Mesendoderm (in vitro differentiated cells): ENCODE measurements around the gene RAP1GAP2. TPM values are rescaled to one million over a fixed set of nuclear protein-coding genes. Genes with fewer than 3 reads are reported as not detected.

Experiments
- DNase-seq: peaks from one replicate; pipeline ENCODE4 v3.0.0; 2013
- H2AK5ac ChIP-seq: 2 replicates; pipeline ENCODE4 v1.6.1; 2013; ENCODE audit warnings: low read length, inconsistent platforms
- H2BK120ac ChIP-seq: 2 replicates; pipeline ENCODE4 v1.6.1; 2013; ENCODE audit warnings: low read depth, mild to moderate bottlenecking, low read length, moderate library complexity, mixed read lengths
- H2BK15ac ChIP-seq: replicated peaks from 2 replicates; pipeline ENCODE4 v1.6.1; 2013; ENCODE audit warnings: low read depth, mild to moderate bottlenecking, moderate library complexity
- H2BK5ac ChIP-seq: 2 replicates; pipeline ENCODE4 v1.6.1; 2013; ENCODE audit warnings: low read length, inconsistent platforms
- H3K18ac ChIP-seq: 2 replicates; pipeline ENCODE4 v1.6.1; 2013; ENCODE audit warnings: mild to moderate bottlenecking, low read length, mixed read lengths
- H3K23ac ChIP-seq: one replicate; pipeline ENCODE4 v1.6.1; 2013; ENCODE audit warnings: low read length
- H3K27ac ChIP-seq: 2 replicates; pipeline ENCODE4 v1.5.1; 2013; ENCODE audit warnings: low read depth, mild to moderate bottlenecking, inconsistent platforms, low read length, moderate library complexity
- H3K27me3 ChIP-seq: 2 replicates; pipeline ENCODE4 v1.6.1; 2013; ENCODE audit warnings: low read length, control low read depth, mild to moderate bottlenecking, inconsistent platforms; ENCODE audit not compliant: insufficient read depth, poor library complexity
- H3K36me3 ChIP-seq: 2 replicates; pipeline ENCODE4 v1.6.1; 2013; ENCODE audit warnings: low read length, inconsistent platforms; ENCODE audit not compliant: control insufficient read depth, insufficient read depth
- H3K4ac ChIP-seq: one replicate; pipeline ENCODE4 v1.6.1; 2013; ENCODE audit warnings: low read depth, mild to moderate bottlenecking, low read length, moderate library complexity
- H3K4me1 ChIP-seq: 2 replicates; pipeline ENCODE4 v1.6.1; 2013; ENCODE audit warnings: low read depth, low read length, inconsistent platforms; ENCODE audit not compliant: control insufficient read depth
- H3K4me2 ChIP-seq: 2 replicates; pipeline ENCODE4 v1.6.1; 2013; ENCODE audit warnings: low read length
- H3K4me3 ChIP-seq: 2 replicates; pipeline ENCODE4 v1.5.1; 2013; ENCODE audit warnings: mild to moderate bottlenecking, low read length
- H3K56ac ChIP-seq: one replicate; pipeline ENCODE4 v1.6.1; 2013; ENCODE audit warnings: low read length
- H3K79me1 ChIP-seq: 2 replicates; pipeline ENCODE4 v1.6.1; 2013; ENCODE audit warnings: low read length, inconsistent platforms
- H3K79me2 ChIP-seq: 2 replicates; pipeline ENCODE4 v1.6.1; 2013; ENCODE audit warnings: mild to moderate bottlenecking, low read length; ENCODE audit not compliant: control insufficient read depth, insufficient read depth
- H3K9ac ChIP-seq: 2 replicates; pipeline ENCODE4 v1.6.1; 2013; ENCODE audit warnings: low read length, inconsistent platforms
- H4K5ac ChIP-seq: one replicate; pipeline ENCODE4 v1.6.1; 2013; ENCODE audit warnings: low read length
- H4K8ac ChIP-seq: one replicate; pipeline ENCODE4 v1.6.1; 2013; ENCODE audit warnings: low read depth, mild to moderate bottlenecking, control low read depth, low read length, moderate library complexity
- WGBS: extraction: QIAGEN DNeasy Blood & Tissue Kit; methylation state at CpG from one replicate; pipeline ENCODE4 v1.1.7; 2013; ENCODE audit warnings: low lambda C conversion rate, missing lambda C conversion rate; ENCODE audit not compliant: insufficient coverage; ENCODE audit errors: extremely low coverage; 5-methylcytosine and 5-hydroxymethylcytosine counted together
- polyA plus RNA-seq, 2 experiments: library from polyadenylated mRNA; stranded (reverse); fragments of 200-250 nt; gene quantifications; one replicate each; pipeline ENCODE4 v1.2.3, GENCODE V29; 2013

Gene RAP1GAP2
- 20.7 TPM for polyA plus RNA-seq (2013, experiment 1 of 2)
- polyA plus RNA-seq (2013, experiment 2 of 2) = 21.1 TPM

DNA sequence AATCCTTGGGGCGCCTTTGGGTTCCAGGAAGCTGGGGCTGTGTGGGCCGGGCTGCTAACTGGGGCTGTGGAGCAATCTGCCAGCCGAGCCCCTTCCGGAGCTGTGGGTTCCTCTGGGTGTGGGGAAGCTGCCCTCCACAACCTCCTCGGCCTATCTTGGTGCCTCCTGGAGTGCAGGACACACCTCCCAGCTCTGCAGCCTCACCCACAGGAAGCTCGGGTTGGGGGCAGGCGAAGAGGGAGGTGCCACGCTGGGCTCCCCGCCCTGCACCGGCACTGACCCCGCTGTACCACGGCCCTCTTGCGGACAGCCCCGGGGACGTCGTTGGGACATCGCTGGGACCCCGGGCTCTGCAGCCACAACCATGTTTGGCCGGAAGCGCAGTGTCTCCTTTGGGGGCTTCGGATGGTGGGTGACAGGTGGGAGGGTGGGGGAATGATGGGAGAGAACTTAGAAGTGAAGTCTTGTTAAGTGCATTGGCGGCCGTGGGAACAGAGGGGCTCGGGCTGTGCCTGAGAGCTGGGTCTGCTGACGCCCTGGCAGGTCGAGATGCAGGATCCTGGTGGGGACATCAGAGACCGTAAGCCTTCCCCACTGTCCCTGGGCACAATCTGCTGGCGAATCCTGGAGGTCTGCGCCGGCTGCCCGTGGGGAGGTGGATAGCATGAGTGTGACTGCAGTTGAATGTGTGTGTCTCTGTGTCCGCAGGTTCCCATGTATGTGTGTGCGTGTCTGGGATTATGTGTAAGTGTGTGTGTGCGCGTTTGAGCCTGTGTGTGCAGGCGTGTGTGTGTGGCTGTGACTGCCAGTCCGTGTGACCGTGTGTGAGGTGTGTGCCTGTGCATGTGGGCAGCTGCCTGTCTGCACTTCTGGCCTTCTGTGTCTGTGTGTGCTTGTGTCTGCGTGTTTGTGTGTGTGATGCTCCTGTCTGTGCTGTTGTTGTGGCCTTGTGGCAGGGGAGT, at the start of gene RAP1GAP2:
Gene RAP1GAP2 (plus strand): TSS at position 275 of the 962 bp plus-strand sequence. CDS start 90 bp downstream, at position 365.
- DNase-seq = no peak
- H3K27me3 ChIP-seq = no peaks in the 10 kb centered on the region
- H2BK120ac ChIP-seq = no peak within 1 kb of the TSS
- H3K18ac ChIP-seq = no peak within 1 kb of the TSS
- H2BK5ac ChIP-seq = no peak within 1 kb of the TSS
- no peak within 1 kb of the TSS for H3K56ac ChIP-seq
- H3K4me2 ChIP-seq = no peak within 1 kb of the TSS
- H3K23ac ChIP-seq = no peak within 1 kb of the TSS
- H3K27ac ChIP-seq = no peak within 1 kb of the TSS
- no CpG with 5 or more reads among the region's 39 CpGs for WGBS
- no peaks in the 10 kb centered on the region for H3K4me1 ChIP-seq
- no peak within 1 kb of the TSS for H4K5ac ChIP-seq
- no peaks in the 10 kb centered on the region for H3K36me3 ChIP-seq
- H2AK5ac ChIP-seq = no peak within 1 kb of the TSS
- no peak within 1 kb of the TSS for H3K4me3 ChIP-seq
- H3K79me1 ChIP-seq = no peaks in the 10 kb centered on the region
- no peak within 1 kb of the TSS for H4K8ac ChIP-seq
- no peak within 1 kb of the TSS for H3K4ac ChIP-seq
- no peaks in the 10 kb centered on the region for H3K79me2 ChIP-seq
- H2BK15ac ChIP-seq = no peak within 1 kb of the TSS
- no peak within 1 kb of the TSS for H3K9ac ChIP-seq

DNA sequence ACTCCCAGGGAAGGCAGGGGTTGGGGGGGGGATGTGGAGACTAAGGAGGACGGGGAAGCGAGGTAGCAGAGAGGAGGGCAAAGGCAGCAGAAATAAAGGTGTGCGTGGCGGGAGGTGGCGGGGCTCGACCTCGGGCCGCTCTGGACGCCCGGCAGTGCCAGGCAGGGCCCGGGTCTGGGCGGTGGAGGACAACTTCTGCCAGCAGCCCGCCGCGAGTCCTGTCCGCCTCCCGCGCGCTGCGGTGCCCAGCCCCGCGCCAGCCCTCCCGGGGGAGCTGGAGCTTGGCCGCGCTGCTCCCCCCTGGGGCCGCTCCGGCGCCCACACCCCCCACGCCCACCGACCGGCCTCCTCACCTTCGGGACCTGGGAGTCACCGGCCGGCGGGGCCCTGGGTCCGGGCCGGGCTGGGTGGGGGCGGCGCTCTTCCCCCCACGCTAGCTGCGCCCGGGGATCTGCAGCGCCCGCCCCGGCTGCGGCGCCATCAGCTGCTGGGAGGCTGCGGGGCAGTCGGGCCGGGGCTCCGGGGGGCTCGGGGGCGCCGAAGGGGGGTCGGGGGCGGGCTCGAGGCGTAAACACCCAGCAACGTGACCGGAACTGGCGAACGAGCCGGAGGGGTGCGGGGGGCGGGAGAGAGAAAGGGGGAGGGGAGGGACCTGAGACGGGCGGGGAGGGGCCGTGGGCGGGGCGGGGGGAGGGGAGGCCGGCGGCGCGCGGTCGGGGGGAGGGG, 47.0 kb upstream of the RAP1GAP2 start, which contains the start of gene CCDC92B:
Gene CCDC92B (minus strand): TSS at position 595 of the 726 bp plus-strand sequence. CDS start 14,507 bp downstream, outside the sequence.
- no peak for DNase-seq
- H3K27me3 ChIP-seq = peaks cover 2% of the 10 kb centered on the region

DNA sequence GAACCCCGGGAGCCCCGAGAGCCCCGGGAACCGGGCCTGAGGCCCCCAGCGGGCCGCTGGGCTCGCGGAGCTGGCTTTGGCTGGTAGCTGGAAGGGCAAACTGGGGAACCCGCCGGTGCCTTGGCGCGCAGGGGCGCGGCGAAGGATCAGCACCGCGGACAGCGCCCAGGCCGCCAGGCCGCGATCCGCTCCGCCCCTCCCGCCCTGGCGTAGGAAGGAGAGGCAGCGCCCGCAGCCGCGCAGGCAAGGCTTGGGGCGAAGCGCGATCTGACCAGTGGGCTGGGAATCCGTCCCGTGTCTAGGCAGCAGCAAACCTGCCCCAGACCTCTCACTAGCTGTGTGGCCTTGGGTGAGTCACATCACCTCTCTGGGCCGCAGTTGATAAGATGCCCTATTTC, 46.5 kb upstream of the RAP1GAP2 start:
- no peak overlapping the region for H3K23ac ChIP-seq
- no peak overlapping the region for H3K56ac ChIP-seq
- H2BK15ac ChIP-seq = no peak overlapping the region
- H3K4ac ChIP-seq = no peak overlapping the region
- no peaks in the 10 kb centered on the region for H3K4me1 ChIP-seq
- no peak overlapping the region for H3K18ac ChIP-seq
- no peak overlapping the region for H3K4me2 ChIP-seq
- no peak overlapping the region for H4K5ac ChIP-seq
- H3K36me3 ChIP-seq = no peaks in the 10 kb centered on the region
- no peak overlapping the region for H3K4me3 ChIP-seq
- no peaks in the 10 kb centered on the region for H3K79me2 ChIP-seq
- peaks cover 2% of the 10 kb centered on the region for H3K27me3 ChIP-seq
- no peak overlapping the region for H2BK5ac ChIP-seq
- no peaks in the 10 kb centered on the region for H3K79me1 ChIP-seq
- H2BK120ac ChIP-seq = no peak overlapping the region
- no peak overlapping the region for H4K8ac ChIP-seq
- H2AK5ac ChIP-seq = no peak overlapping the region
- no peak overlapping the region for H3K9ac ChIP-seq
- DNase-seq = peak; percentile 85
- no CpG with 5 or more reads among the region's 35 CpGs for WGBS
- H3K27ac ChIP-seq = no peak overlapping the region

More for the DNA sequence above, 47.0 kb upstream of the RAP1GAP2 start, which contains the start of gene CCDC92B:
- Histone ChIP-seq H3K4me3 (no peak within 1 kb of the TSS), H3K23ac (no peak within 1 kb of the TSS), H4K5ac (no peak within 1 kb of the TSS), H3K18ac (no peak within 1 kb of the TSS), H2AK5ac (no peak within 1 kb of the TSS), H3K4me1 (no peaks in the 10 kb centered on the region), H3K4me2 (peak within 1 kb of the TSS; percentile 31), H2BK5ac (no peak within 1 kb of the TSS), H3K4ac (no peak within 1 kb of the TSS), H2BK120ac (no peak within 1 kb of the TSS), H4K8ac (no peak within 1 kb of the TSS), H3K9ac (peak within 1 kb of the TSS; percentile 19), H2BK15ac (no peak within 1 kb of the TSS), H3K56ac (peak within 1 kb of the TSS; percentile 56), H3K79me2 (no peaks in the 10 kb centered on the region), H3K79me1 (no peaks in the 10 kb centered on the region), H3K27ac (no peak within 1 kb of the TSS), H3K36me3 (no peaks in the 10 kb centered on the region)
- WGBS = no CpG with 5 or more reads among the region's 76 CpGs

DNA sequence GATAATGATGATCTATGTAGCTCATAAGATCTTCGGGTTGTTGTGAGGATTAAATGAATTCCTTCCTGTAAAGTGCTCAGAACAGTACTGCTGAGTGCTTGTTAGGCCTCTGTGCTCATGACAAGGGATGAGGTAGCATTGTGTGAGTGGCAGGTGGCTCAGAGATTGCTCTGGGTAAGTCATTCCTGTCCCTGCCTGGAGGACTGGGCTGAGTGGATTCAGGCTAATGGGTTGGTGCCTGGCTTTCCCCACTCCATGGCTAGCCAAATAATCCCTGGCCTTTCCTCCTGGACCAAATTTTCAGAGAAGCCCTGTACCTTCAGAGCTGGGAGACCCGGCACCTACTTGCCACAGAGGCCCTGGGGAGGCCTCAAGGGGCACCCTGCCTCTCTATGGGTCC, 45.5 kb upstream of the RAP1GAP2 start:
- peaks cover 2% of the 10 kb centered on the region for H3K27me3 ChIP-seq
- no peak overlapping the region for H4K5ac ChIP-seq

DNA sequence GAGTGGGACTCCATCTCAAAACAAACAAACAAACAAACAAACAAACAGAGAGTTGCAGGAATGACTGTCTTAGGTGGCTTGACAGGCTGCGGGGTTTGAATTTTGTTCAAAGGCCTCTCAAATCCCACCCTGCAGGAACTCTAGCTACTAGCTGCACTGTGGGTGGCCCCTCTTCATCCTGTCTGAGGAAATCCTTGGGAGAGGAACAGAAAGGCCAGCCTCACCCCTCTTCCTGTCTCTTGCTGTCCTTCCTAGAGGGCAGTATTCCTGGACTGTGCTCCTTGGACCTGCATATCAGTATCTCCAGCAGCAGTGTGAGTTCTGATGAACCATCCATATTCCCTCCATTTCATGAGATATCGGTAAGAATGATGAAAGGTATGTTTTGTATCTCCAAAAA, 44.7 kb upstream of the RAP1GAP2 start:
- H2AK5ac ChIP-seq = no peak overlapping the region
- no peak overlapping the region for H2BK120ac ChIP-seq
- no peaks in the 10 kb centered on the region for H3K4me1 ChIP-seq
- H4K5ac ChIP-seq = no peak overlapping the region
- H3K79me2 ChIP-seq = no peaks in the 10 kb centered on the region
- no peak overlapping the region for H3K18ac ChIP-seq
- no CpG with 5 or more reads among the region's 2 CpGs for WGBS
- no peak overlapping the region for H3K4me3 ChIP-seq
- H2BK5ac ChIP-seq = no peak overlapping the region
- no peak overlapping the region for H3K23ac ChIP-seq
- H4K8ac ChIP-seq = no peak overlapping the region
- DNase-seq = no peak
- H3K27ac ChIP-seq = no peak overlapping the region
- H3K9ac ChIP-seq = no peak overlapping the region
- H3K36me3 ChIP-seq = no peaks in the 10 kb centered on the region
- H3K4ac ChIP-seq = no peak overlapping the region
- H3K27me3 ChIP-seq = peaks cover 2% of the 10 kb centered on the region
- H2BK15ac ChIP-seq = no peak overlapping the region
- no peak overlapping the region for H3K4me2 ChIP-seq
- no peak overlapping the region for H3K56ac ChIP-seq
- no peaks in the 10 kb centered on the region for H3K79me1 ChIP-seq

More for the DNA sequence above, 45.5 kb upstream of the RAP1GAP2 start:
- Histone ChIP-seq H3K56ac (no peak overlapping the region), H3K18ac (no peak overlapping the region), H3K79me2 (no peaks in the 10 kb centered on the region), H3K4me3 (no peak overlapping the region), H3K4me1 (no peaks in the 10 kb centered on the region), H3K79me1 (no peaks in the 10 kb centered on the region), H3K4me2 (no peak overlapping the region), H3K27ac (no peak overlapping the region), H4K8ac (no peak overlapping the region), H3K36me3 (no peaks in the 10 kb centered on the region), H3K9ac (no peak overlapping the region), H3K4ac (no peak overlapping the region), H2BK15ac (no peak overlapping the region), H3K23ac (no peak overlapping the region), H2BK120ac (no peak overlapping the region), H2BK5ac (no peak overlapping the region), H2AK5ac (no peak overlapping the region)
- no CpG with 5 or more reads among the region's 2 CpGs for WGBS
- DNase-seq = no peak
